ENCODE data around the gene ZCCHC24.
"Not testable (repeated sequence)": the region's sequence is repeated elsewhere in the genome, so short reads cannot be mapped to it uniquely, and the experiment has no call there.

Gene ZCCHC24

GRCh38 chr10:79340646-79341244 lies 104.7 kb downstream of the ZCCHC24 start:
- DNase-seq = no peak

DNA sequence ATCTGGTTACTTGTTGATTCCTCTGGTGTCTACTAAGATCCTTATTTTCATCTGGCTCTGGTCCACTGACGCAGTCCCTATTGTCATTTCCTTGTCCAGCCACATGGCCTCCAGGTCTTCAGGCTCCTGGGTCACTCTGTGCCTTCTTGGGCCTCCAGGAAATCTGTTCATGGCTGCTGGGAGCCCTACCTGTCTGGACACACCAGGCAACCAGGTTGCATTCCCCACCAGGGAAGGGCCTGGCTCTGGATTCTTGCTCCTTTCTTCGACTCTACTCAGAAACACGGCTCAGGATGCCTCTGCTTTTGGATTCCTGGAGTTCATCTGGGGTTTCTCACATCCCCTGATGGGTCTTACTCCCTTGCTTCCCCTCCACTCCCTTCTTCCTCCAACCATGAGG lies 106.2 kb downstream of the ZCCHC24 start:
- no peak for DNase-seq

DNA sequence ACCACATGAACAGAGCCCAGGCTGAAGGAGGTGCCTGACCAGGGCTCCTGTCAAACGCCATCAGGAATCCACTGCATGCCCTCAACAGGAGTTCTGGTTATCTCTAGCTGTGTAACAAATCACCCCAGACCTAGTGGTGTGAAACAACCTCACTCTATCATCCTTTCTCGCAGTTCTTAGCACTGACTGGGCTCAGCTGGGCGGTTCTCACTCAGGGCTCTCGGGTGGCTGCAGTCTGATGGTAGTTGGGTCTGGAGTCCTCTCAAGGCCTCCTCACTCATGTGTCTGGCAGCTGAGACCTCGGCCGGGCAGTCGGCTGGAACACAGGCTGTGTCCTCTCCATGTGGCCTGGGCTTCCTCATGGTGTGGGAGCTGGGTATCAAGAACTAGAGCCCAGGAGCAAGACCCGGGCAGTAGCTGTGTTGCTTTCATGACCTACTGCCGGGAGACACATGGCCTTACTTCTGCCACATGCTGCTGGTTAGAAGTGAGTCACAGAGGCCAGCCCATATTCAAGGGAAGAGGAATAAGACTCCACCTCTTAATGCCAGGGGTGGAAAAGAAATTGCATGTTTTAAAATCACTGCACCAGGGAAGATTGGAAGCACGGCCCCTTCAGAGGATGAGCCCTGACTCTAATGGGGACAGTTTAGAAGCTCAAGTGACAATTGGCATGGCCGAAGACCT lies 107.5 kb downstream of the ZCCHC24 start:
- not testable (repeated sequence) for DNase-seq

- no peak for DNase-seq
These were observed 108.7 kb downstream of the ZCCHC24 start for GRCh38 chr10:79336739-79337138.

GRCh38 chr10:79336276-79336675 lies 109.1 kb downstream of the ZCCHC24 start:
- no peak for DNase-seq

GRCh38 chr10:79335470-79336235 lies 109.8 kb downstream of the ZCCHC24 start:
- DNase-seq = no peak

- DNase-seq = no peak
These were observed 110.3 kb downstream of the ZCCHC24 start for GRCh38 chr10:79335094-79335469.

DNA sequence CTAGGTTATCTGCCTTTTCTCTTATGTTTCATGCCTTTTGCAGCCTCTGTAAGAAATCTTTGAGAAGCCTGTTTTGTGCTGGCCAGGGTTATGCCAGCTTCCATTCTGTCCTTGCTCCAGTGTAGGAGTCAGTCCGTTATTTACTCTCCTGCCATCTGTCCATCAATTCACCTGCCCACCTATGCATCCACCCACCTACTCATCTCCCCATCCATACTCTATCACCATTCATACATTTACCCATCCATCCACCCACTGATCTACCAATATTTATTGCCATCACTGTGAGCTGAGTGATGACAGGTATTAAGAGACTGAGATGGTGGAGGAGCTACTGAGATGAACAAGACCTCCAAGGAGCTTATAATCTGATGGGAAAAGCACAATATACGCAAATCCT lies 110.9 kb downstream of the ZCCHC24 start:
- DNase-seq = no peak

DNA sequence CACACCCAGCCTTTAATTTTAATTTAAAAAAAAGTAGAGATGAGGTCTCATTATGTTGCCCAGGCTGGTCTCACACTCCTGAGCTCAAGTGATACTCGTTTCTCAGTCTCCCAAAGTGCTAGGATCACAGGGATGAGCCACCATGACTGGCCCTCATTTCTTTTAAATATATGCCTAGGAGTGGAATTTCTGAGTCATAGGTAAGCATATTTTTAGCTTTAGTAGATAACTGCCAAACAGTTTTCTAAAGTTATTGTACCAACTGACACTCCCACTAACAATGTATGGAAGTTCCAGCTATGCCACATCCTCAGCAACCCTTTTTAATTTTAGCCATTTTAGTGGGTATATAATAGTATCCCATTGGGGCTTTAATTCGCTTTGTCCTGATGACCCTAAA lies 111.9 kb downstream of the ZCCHC24 start:
- DNase-seq = no peak

DNA sequence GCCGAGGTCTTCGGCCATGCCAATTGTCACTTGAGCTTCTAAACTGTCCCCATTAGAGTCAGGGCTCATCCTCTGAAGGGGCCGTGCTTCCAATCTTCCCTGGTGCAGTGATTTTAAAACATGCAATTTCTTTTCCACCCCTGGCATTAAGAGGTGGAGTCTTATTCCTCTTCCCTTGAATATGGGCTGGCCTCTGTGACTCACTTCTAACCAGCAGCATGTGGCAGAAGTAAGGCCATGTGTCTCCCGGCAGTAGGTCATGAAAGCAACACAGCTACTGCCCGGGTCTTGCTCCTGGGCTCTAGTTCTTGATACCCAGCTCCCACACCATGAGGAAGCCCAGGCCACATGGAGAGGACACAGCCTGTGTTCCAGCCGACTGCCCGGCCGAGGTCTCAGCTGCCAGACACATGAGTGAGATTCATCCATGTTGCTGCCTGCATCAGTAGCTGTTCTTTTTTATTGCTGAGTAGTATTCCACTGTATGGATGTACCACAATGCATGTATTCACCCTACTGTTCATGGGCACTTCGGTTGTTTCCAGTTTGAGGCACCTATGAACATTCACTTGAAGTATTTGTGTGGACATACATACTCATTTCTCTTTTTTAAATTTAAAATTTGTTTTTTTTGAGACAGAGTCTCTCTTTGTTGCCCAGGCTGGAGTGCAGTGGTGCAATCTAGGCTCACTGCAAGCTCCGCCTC lies 112.7 kb downstream of the ZCCHC24 start:
- DNase-seq = not testable (repeated sequence)

All from SHP77 treated with DMSO at 0.1 percent for 48 hours (cell line).